Activated CD8-positive, alpha-beta T cell treated with anti-CD3 and anti-CD28 coated beads for 36 hours (primary cell): Measurements from ENCODE around the gene BST1. TPM values are rescaled to one million over a fixed set of nuclear protein-coding genes. Genes with fewer than 3 reads are reported as not detected.

Source experiments
- ATAC-seq: fragments of 200-7000 bp; cut with Tn5 transposase; one replicate; pipeline ENCODE4 v1.10.0; 2021; ENCODE audit warnings: mild to moderate bottlenecking, moderate library complexity
- CTCF ChIA-PET: fragments of 350-600 bp; sonication (Branson Sonifier 250); formaldehyde crosslinking; loops from one replicate; lab custom pipeline; 2021; ENCODE audit warnings: antibody characterized with exemption; lab: Charles Lee
- POLR2A ChIA-PET: fragments of 350-600 bp; sonication (Branson Sonifier 250); formaldehyde crosslinking; loops from one replicate; lab custom pipeline; 2021; ENCODE audit warnings: antibody characterized with exemption; lab: Charles Lee
- DNase-seq: peaks from one replicate; pipeline ENCODE4 v3.0.0-alpha.2; 2020
- H3K27ac Mint-ChIP-seq: one replicate; pipeline ENCODE4 v1.8.0; 2021; ENCODE audit warnings: mild to moderate bottlenecking, mixed read lengths
- H3K27me3 Mint-ChIP-seq: one replicate; pipeline ENCODE4 v1.8.0; 2021; ENCODE audit warnings: mixed read lengths
- H3K36me3 Mint-ChIP-seq: one replicate; pipeline ENCODE4 v1.8.0; 2021; ENCODE audit warnings: low read depth, mixed read lengths
- H3K4me1 Mint-ChIP-seq: one replicate; pipeline ENCODE4 v1.8.0; 2021; ENCODE audit warnings: low read depth, mixed read lengths
- H3K4me3 Mint-ChIP-seq: one replicate; pipeline ENCODE4 v1.8.0; 2021; ENCODE audit warnings: mild to moderate bottlenecking, moderate library complexity, mixed read lengths
- H3K9me3 Mint-ChIP-seq: one replicate; pipeline ENCODE4 v1.8.0; 2021; ENCODE audit warnings: mixed read lengths
- CTCF ChIP-seq: fragments of 200-600 bp; IDR thresholded peaks from one replicate; pipeline ENCODE4 v1.8.0; 2022; ENCODE audit warnings: antibody characterized with exemption, mild to moderate bottlenecking
- intact Hi-C: fragments of 100-400 bp; cut with micrococcal nuclease; formaldehyde crosslinking; loops from one replicate; pipeline ENCODE4 v1.10.0; 2022
- total RNA-seq, 2 experiments: library from RNA; stranded (reverse); gene quantifications; one replicate each; pipeline ENCODE4 v1.2.3, GENCODE V29; 2021

The BST1 gene
- total RNA-seq, 2 experiments from 2014 or later: 0.20 to 0.65 TPM

- Mint-ChIP-seq H3K4me3 (no peak overlapping the region), H3K9me3 (peaks cover 10% of the 10 kb centered on the region), H3K4me1 (peaks cover 39% of the 10 kb centered on the region), H3K36me3 (peaks cover 5% of the 10 kb centered on the region), H3K27ac (no peak overlapping the region), H3K27me3 (no peaks in the 10 kb centered on the region)
- ATAC-seq: no peak
- intact Hi-C loops: loop anchor here (5.0 to 10.0 kb wide), 2 partner anchors 41 to 138 kb away; partner anchors contain the start of gene CD38
- POLR2A ChIA-PET: interaction anchor here (1.0 to 2.2 kb wide), 2 partner anchors 12 to 17 kb away, joined by 3 to 11 read pairs; no protein-coding TSS in a partner anchor
- no peak for DNase-seq
- CTCF ChIA-PET: interaction anchor here (0.9 to 5.4 kb wide), 6 partner anchors 11 to 219 kb away, joined by 3 to 36 read pairs (median 3); no protein-coding TSS in a partner anchor
- no peak for TF ChIP-seq CTCF
Observed at GRCh38 chr4:15736514-15737050, 33.7 kb downstream of the BST1 start.

- H3K4me1 Mint-ChIP-seq: peaks cover 39% of the 10 kb centered on the region
- H3K4me3 Mint-ChIP-seq: no peak overlapping the region
- CTCF ChIA-PET: interaction anchor here (1.1 to 5.4 kb wide), 9 partner anchors 8 to 145 kb away, joined by 3 to 36 read pairs (median 10); no protein-coding TSS in a partner anchor
- TF ChIP-seq CTCF: no peak
- H3K27ac Mint-ChIP-seq: no peak overlapping the region
- H3K27me3 Mint-ChIP-seq: no peaks in the 10 kb centered on the region
- DNase-seq (peak; percentile 16), ATAC-seq (no peak)
- intact Hi-C loops: loop anchor here (5.0 to 10.0 kb wide), 2 partner anchors 40 to 138 kb away; partner anchors contain the start of gene CD38
- POLR2A ChIA-PET: interaction anchor here (1.0 to 2.2 kb wide), 2 partner anchors 11 to 17 kb away, joined by 3 to 11 read pairs; no protein-coding TSS in a partner anchor
- H3K9me3 Mint-ChIP-seq: peaks cover 16% of the 10 kb centered on the region
- H3K36me3 Mint-ChIP-seq: peaks cover 8% of the 10 kb centered on the region
Observed at GRCh38 chr4:15737255-15737654, 34.4 kb downstream of the BST1 start.

- DNase-seq (peak; percentile 17), ATAC-seq (peak; percentile 79)
- Mint-ChIP-seq H3K4me1 (peaks cover 34% of the 10 kb centered on the region), H3K27me3 (no peaks in the 10 kb centered on the region), H3K27ac (peak overlapping the region; percentile 17), H3K9me3 (peaks cover 24% of the 10 kb centered on the region), H3K36me3 (peaks cover 14% of the 10 kb centered on the region), H3K4me3 (no peak overlapping the region)
- intact Hi-C loops: loop anchor here (2.0 to 10.0 kb wide), 3 partner anchors 16 to 136 kb away; partner anchors contain the start of gene CD38
- TF ChIP-seq CTCF: no peak
- POLR2A ChIA-PET: interaction anchor here (0.8 to 2.2 kb wide), 4 partner anchors 9 to 66 kb away, joined by 3 to 11 read pairs (median 4); no protein-coding TSS in a partner anchor
- CTCF ChIA-PET: interaction anchor here (0.7 to 5.4 kb wide), 13 partner anchors 9 to 263 kb away, joined by 3 to 36 read pairs (median 6); no protein-coding TSS in a partner anchor
Observed at GRCh38 chr4:15738877-15739276, 36.0 kb downstream of the BST1 start.

GRCh38 chr4:15740764-15741404 lies 38.0 kb downstream of the BST1 start:
- DNase-seq: no peak
- Mint-ChIP-seq H3K27me3 (no peaks in the 10 kb centered on the region), H3K4me1 (peaks cover 29% of the 10 kb centered on the region), H3K36me3 (peaks cover 17% of the 10 kb centered on the region), H3K9me3 (peaks cover 29% of the 10 kb centered on the region), H3K4me3 (no peak overlapping the region), H3K27ac (no peak overlapping the region)
- no peak for TF ChIP-seq CTCF
- no peak for ATAC-seq
- POLR2A ChIA-PET: interaction anchor here (1.0 to 1.2 kb wide), 2 partner anchors 15 to 16 kb away, joined by 4 to 5 read pairs; no protein-coding TSS in a partner anchor
- CTCF ChIA-PET: interaction anchor here (0.8 to 5.4 kb wide), 7 partner anchors 8 to 261 kb away, joined by 3 to 36 read pairs (median 7); no protein-coding TSS in a partner anchor
- intact Hi-C loops: no loop called here
